AG04450 (cell line): ENCODE measurements around the gene MATR3. TPM values are rescaled to one million over a fixed set of nuclear protein-coding genes. Genes with fewer than 3 reads are reported as not detected.

Source experiments
- CTCF ChIA-PET: fragments of 300-600, 350-600 bp; formaldehyde crosslinking; extraction: SDS; loops from one replicate; lab custom pipeline; 2022; ENCODE audit warnings: antibody characterized with exemption, inconsistent platforms; lab: Charles Lee
- POLR2A ChIA-PET: fragments of 350-600 bp; formaldehyde crosslinking; extraction: SDS; loops from one replicate; lab custom pipeline; 2021; ENCODE audit warnings: antibody characterized with exemption, inconsistent platforms; lab: Yijun Ruan, JAX
- DNase-seq: peaks from one replicate; pipeline ENCODE4 v3.0.0-alpha.2; 2011; ENCODE audit warnings: low read depth, low spot score
- H3K27ac ChIP-seq: one replicate; pipeline ENCODE4 v1.5.1; 2012; ENCODE audit warnings: low read depth, low read length, control low read depth
- H3K27me3 ChIP-seq: one replicate; pipeline ENCODE4 v1.6.0; 2012; ENCODE audit warnings: low read length; ENCODE audit not compliant: control insufficient read depth, insufficient read depth
- H3K4me3 ChIP-seq: 2 replicates; pipeline ENCODE4 v1.5.1; 2011; ENCODE audit warnings: mild to moderate bottlenecking, low read depth, low read length, control low read depth
- H3K9me3 ChIP-seq: 2 replicates; pipeline ENCODE4 v1.5.1; 2012; ENCODE audit warnings: low read length; ENCODE audit not compliant: control insufficient read depth, insufficient read depth
- CTCF ChIP-seq: IDR thresholded peaks from 2 replicates; pipeline ENCODE4 v1.5.1; 2011; ENCODE audit warnings: low read depth, low read length, control low read depth, inconsistent platforms
- polyA minus RNA-seq: library from RNA; depleted of rRNA, polyadenylated mRNA; stranded (reverse); fragments of >200 nt; gene quantifications from 2 replicates; pipeline ENCODE4 v1.2.3, GENCODE V29; 2011; rRNA and poly(A)+ RNA removed
- polyA plus RNA-seq: library from polyadenylated mRNA; depleted of rRNA; stranded (reverse); fragments of >200 nt; gene quantifications from 2 replicates; pipeline ENCODE4 v1.2.3, GENCODE V29; 2011; rRNA removed

Gene MATR3, protein sequence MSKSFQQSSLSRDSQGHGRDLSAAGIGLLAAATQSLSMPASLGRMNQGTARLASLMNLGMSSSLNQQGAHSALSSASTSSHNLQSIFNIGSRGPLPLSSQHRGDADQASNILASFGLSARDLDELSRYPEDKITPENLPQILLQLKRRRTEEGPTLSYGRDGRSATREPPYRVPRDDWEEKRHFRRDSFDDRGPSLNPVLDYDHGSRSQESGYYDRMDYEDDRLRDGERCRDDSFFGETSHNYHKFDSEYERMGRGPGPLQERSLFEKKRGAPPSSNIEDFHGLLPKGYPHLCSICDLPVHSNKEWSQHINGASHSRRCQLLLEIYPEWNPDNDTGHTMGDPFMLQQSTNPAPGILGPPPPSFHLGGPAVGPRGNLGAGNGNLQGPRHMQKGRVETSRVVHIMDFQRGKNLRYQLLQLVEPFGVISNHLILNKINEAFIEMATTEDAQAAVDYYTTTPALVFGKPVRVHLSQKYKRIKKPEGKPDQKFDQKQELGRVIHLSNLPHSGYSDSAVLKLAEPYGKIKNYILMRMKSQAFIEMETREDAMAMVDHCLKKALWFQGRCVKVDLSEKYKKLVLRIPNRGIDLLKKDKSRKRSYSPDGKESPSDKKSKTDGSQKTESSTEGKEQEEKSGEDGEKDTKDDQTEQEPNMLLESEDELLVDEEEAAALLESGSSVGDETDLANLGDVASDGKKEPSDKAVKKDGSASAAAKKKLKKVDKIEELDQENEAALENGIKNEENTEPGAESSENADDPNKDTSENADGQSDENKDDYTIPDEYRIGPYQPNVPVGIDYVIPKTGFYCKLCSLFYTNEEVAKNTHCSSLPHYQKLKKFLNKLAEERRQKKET
- polyA plus RNA-seq (142 and 166 TPM in 2 replicates), polyA minus RNA-seq (195 and 217 TPM in 2 replicates)

DNA sequence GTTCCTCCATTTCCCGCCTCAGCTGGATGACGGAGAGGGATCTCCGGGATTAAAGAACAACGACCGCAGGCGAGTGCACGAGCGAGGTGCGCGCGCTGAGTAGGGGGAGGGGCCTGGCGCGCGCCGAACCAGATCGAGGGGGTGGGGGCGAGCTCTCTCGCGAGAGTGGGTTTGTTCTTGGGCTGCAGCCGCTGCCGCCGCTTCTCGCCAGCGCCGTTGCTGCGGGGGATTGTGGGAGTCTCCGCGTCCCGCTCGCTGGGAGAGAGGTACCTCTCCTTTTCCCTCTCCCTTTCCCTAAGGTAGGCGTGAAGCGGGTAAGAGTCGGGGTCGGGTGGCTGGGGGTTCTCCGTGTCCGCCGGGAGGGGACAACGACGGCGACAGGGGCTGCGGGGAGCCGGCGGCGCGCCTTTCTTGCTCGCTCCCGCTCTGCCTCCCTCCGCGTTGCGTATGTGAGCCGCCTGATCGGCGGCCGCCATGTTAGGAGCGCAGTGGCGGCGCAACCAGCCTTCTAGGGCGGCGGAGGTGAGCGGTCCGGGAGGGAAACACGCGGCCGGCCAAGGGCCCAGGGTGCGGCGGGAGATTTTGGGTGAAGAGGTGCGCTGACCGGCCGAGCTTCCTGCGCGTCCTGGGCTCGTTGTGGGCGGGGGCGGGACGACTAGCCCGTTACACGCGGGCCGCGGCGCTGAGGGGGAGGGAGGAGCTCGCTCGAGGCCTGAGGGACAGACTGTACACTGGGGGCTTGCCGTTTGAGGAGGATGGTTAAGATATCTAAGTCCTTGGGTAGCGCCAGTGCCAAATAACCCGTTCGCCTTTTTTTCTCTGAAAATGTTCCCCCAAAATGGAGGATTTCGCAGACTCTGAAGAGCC is at the start of gene MATR3:
TSS of gene MATR3 (plus strand) at position 234 of the 867 bp plus-strand sequence. CDS start 13,676 bp downstream, outside the sequence.
- DNase-seq: peak; percentile 91
- POLR2A ChIA-PET: interaction anchor here (0.6 to 2.8 kb wide), 26 partner anchors 9 to 961 kb away, joined by 3 to 27 read pairs (median 6); partner anchors contain the start of genes EGR1, ETF1, HSPA9 and KDM3B
- no peaks in the 10 kb centered on the region for H3K27me3 ChIP-seq
- peaks cover 2% of the 10 kb centered on the region; the same call in 1 of the 2 replicates for H3K9me3 ChIP-seq
- TF ChIP-seq CTCF: no peak
- H3K4me3 ChIP-seq: peak within 1 kb of the TSS; percentile 96
- CTCF ChIA-PET: interaction anchor here (0.6 to 1.1 kb wide), 7 partner anchors 9 to 940 kb away, joined by 3 to 8 read pairs (median 4); no protein-coding TSS in a partner anchor
- peak within 1 kb of the TSS; percentile 99 for H3K27ac ChIP-seq

- DNase-seq: no peak
- POLR2A ChIA-PET: interaction anchor here (1.0 kb wide), 1 partner anchor 48 kb away, joined by 3 read pairs; the partner anchor contains the start of gene SIL1
- H3K27ac ChIP-seq: peak overlapping the region; percentile 39
Observed at GRCh38 chr5:139245637-139246339, 47.8 kb upstream of the MATR3 start.

DNA sequence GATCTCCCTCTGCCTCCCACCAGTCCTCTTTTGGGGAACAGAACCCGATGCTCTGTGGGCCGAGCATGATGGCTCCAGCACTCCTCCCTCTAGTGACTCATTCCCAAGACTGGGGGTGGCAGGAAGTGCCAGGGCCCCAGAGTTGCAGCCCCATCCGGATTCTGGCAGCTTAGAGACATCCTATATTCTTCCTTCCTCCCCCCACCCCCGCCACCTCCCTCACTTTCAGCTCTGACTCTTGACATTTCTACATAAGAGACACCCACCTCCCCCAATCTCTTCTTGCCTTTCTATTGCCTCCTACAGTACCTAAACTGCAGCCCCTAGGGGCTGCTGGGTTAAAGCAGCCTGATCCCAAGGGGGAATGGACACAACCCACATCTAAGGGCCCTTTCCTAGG is 47.1 kb upstream of the MATR3 start:
- POLR2A ChIA-PET: interaction anchor here (1.0 kb wide), 1 partner anchor 48 kb away, joined by 3 read pairs; the partner anchor contains the start of gene SIL1

More at GRCh38 chr5:139245637-139246339, 47.8 kb upstream of the MATR3 start:
- H3K27me3 ChIP-seq: peaks cover 7% of the 10 kb centered on the region
- CTCF ChIA-PET: no interaction called here
- H3K4me3 ChIP-seq: no peak overlapping the region
- TF ChIP-seq CTCF: no peak
- peaks cover 3% of the 10 kb centered on the region; the same call in 1 of the 2 replicates for H3K9me3 ChIP-seq

More for the DNA sequence above, 47.1 kb upstream of the MATR3 start:
- no peak for TF ChIP-seq CTCF
- peaks cover 1% of the 10 kb centered on the region for H3K27me3 ChIP-seq
- DNase-seq: no peak
- CTCF ChIA-PET: no interaction called here
- H3K4me3 ChIP-seq: no peak overlapping the region
- H3K27ac ChIP-seq: peak overlapping the region; percentile 39
- peaks cover 3% of the 10 kb centered on the region; the same call in 1 of the 2 replicates for H3K9me3 ChIP-seq
